Panc1 (cell line): ENCODE results near the gene HSPA2. TPM values are rescaled to one million over a fixed set of nuclear protein-coding genes. Genes with fewer than 3 reads are reported as not detected.
A peak's percentile ranks its signal among the peaks of the same experiment; 100 is the strongest.

Experiments used
- ATAC-seq: fragments of 200-7000 bp; cut with Tn5 transposase; 2 replicates; pipeline ENCODE4 v1.9.1; 2020; ENCODE audit warnings: mild to moderate bottlenecking, moderate library complexity
- BruUV-seq: library from RNA; stranded (reverse); fragments of 400-500 nt; replicated peaks from 2 replicates; lab custom pipeline; 2021; lab: Mats Ljungman, UMichigan
- CTCF ChIA-PET: fragments of 300-600 bp; sonication (Branson Sonifier 250); formaldehyde crosslinking; loops from one replicate; lab custom pipeline; 2022; ENCODE audit warnings: antibody characterized with exemption; lab: Charles Lee
- POLR2A ChIA-PET: fragments of 300-600 bp; sonication (Branson Sonifier 250); formaldehyde crosslinking; loops from one replicate; lab custom pipeline; 2022; ENCODE audit warnings: antibody characterized with exemption; lab: Charles Lee
- DNase-seq: peaks from one replicate; pipeline ENCODE4 v3.0.0-alpha.2; 2010; ENCODE audit warnings: low read depth, low spot score
- H3K27ac ChIP-seq: 2 replicates; pipeline ENCODE4 v1.5.1; 2011; ENCODE audit warnings: mild to moderate bottlenecking, low read length, inconsistent platforms
- H3K27me3 ChIP-seq: fragments of 200-500 bp; sonication (Bioruptor generic); 2 replicates; pipeline ENCODE4 v1.6.0; 2014; ENCODE audit warnings: low read length, inconsistent platforms; ENCODE audit not compliant: control insufficient read depth, insufficient read depth
- H3K36me3 ChIP-seq: fragments of 200-500 bp; sonication (Bioruptor generic); 2 replicates; pipeline ENCODE4 v1.5.1; 2014; ENCODE audit warnings: inconsistent platforms, mild to moderate bottlenecking, low read length, moderate library complexity; ENCODE audit not compliant: control insufficient read depth, insufficient read depth
- H3K4me1 ChIP-seq: 2 replicates; pipeline ENCODE4 v1.5.1; 2011; ENCODE audit warnings: inconsistent platforms, mild to moderate bottlenecking, low read length, moderate library complexity; ENCODE audit not compliant: control insufficient read depth, insufficient read depth
- H3K4me3 ChIP-seq, 2 experiments: 2 replicates each; pipeline ENCODE4 v1.5.1; 2011 to 2012; ENCODE audit warnings: low read depth in 2 of 2, low read length in 2 of 2, mild to moderate bottlenecking in 2 of 2, inconsistent platforms in 1 of 2, moderate library complexity in 1 of 2
- H3K9me3 ChIP-seq: fragments of 200-500 bp; sonication (Bioruptor generic); 2 replicates; pipeline ENCODE4 v1.5.1; 2014; ENCODE audit warnings: low read depth, mild to moderate bottlenecking, inconsistent platforms, low read length, moderate library complexity; ENCODE audit not compliant: control insufficient read depth, insufficient read depth
- CTCF ChIP-seq: fragments of 450-650 bp; IDR thresholded peaks from 2 replicates; pipeline ENCODE4 v1.5.1; 2017; ENCODE audit warnings: mild to moderate bottlenecking
- POLR2AphosphoS5 ChIP-seq: IDR thresholded peaks from 2 replicates; pipeline ENCODE4 v1.6.1; 2012; ENCODE audit warnings: mild to moderate bottlenecking, low read depth, low read length, moderate library complexity
- REST ChIP-seq, 2 experiments: IDR thresholded peaks; 2 replicates each; pipeline ENCODE4 v1.6.1; 2011 to 2012; ENCODE audit warnings: low read depth in 2 of 2, control low read depth in 1 of 2, low read length in 1 of 2, mild to moderate bottlenecking in 1 of 2, moderate library complexity in 1 of 2; ENCODE audit not compliant: insufficient read depth in 1 of 2
- SIN3A ChIP-seq: IDR thresholded peaks from 2 replicates; pipeline ENCODE4 v1.6.1; 2012; ENCODE audit warnings: low read depth, mild to moderate bottlenecking, low read length, moderate library complexity, borderline replicate concordance; ENCODE audit not compliant: insufficient read depth
- TCF7L2 ChIP-seq: IDR thresholded peaks from 2 replicates; pipeline ENCODE4 v1.6.1; 2011; ENCODE audit warnings: mild to moderate bottlenecking, low read depth, low read length, inconsistent platforms
- in situ Hi-C: cut with HindIII; loops from 2 replicates; pipeline ENCODE4 v1.10.0; 2016; ENCODE audit warnings: low sequenced_read_pairs, low pct_unique_long_range_greater_than_20kb
- intact Hi-C: fragments of 100-400 bp; cut with micrococcal nuclease; formaldehyde crosslinking; loops from one replicate; pipeline ENCODE4 v1.10.0; 2022; ENCODE audit not compliant: unreplicated experiment
- total RNA-seq: library from RNA; stranded (reverse); gene quantifications from one replicate; pipeline ENCODE4 v1.2.1, GENCODE V29; 2021; ENCODE audit not compliant: unreplicated experiment

The HSPA2 gene
- total RNA-seq, 1 experiment from 2014 or later = 7.7 TPM

- Histone ChIP-seq H3K4me1 (peaks cover 24% of the 10 kb centered on the region), H3K9me3 (no peaks in the 10 kb centered on the region), H3K27ac (peak overlapping the region; percentile 94), H3K36me3 (peaks cover 9% of the 10 kb centered on the region; the same call in 1 of the 2 replicates), H3K27me3 (no peaks in the 10 kb centered on the region), H3K4me3 (peak overlapping the region; percentile 83 to 94)
- POLR2A ChIA-PET = interaction anchor here (0.6 kb wide), 1 partner anchor 1034 kb away, joined by 3 read pairs; no protein-coding TSS in a partner anchor
- in situ Hi-C loops (no loop called here), intact Hi-C loops (no loop called here)
- DNase-seq (no peak), ATAC-seq (no peak)
- TF ChIP-seq SIN3A (no peak), REST (IDR thresholded peaks at IDR 0.05; ENCODE audit: insufficient read depth in 1 of 2, low read depth in 2 of 2, low read length in 1 of 2) (no peak), TCF7L2 (no peak), CTCF (no peak), POLR2AphosphoS5 (no peak)
- CTCF ChIA-PET = no interaction called here
- no TSS peak for BruUV-seq
Measured at GRCh38 chr14:64502456-64502855, 38.1 kb upstream of the HSPA2 start.

- Histone ChIP-seq H3K4me3 (peak overlapping the region; percentile 83 to 94), H3K4me1 (peaks cover 29% of the 10 kb centered on the region), H3K27ac (peak overlapping the region; percentile 94), H3K36me3 (peaks cover 9% of the 10 kb centered on the region; the same call in 1 of the 2 replicates), H3K9me3 (no peaks in the 10 kb centered on the region), H3K27me3 (no peaks in the 10 kb centered on the region)
- ATAC-seq (no peak; the same call in 1 of the 2 replicates), DNase-seq (no peak)
- no peak for TF ChIP-seq TCF7L2
- no peak for TF ChIP-seq REST (IDR thresholded peaks at IDR 0.05; ENCODE audit: insufficient read depth in 1 of 2, low read depth in 2 of 2, low read length in 1 of 2)
- TF ChIP-seq POLR2AphosphoS5 = no peak
- TF ChIP-seq CTCF = no peak
- no peak for TF ChIP-seq SIN3A
- POLR2A ChIA-PET = interaction anchor here (0.6 to 0.7 kb wide), 3 partner anchors 16 to 1035 kb away, joined by 3 to 14 read pairs (median 9); no protein-coding TSS in a partner anchor
- in situ Hi-C loops = no loop called here
- CTCF ChIA-PET = no interaction called here
- intact Hi-C loops = no loop called here
- no TSS peak for BruUV-seq
Measured at GRCh38 chr14:64502887-64503433, 37.6 kb upstream of the HSPA2 start.
